ENCODE results near the gene ADAM30. TPM values are rescaled to one million over a fixed set of nuclear protein-coding genes. Genes with fewer than 3 reads are reported as not detected.

Gene ADAM30
- total RNA-seq, 1 experiment from 2014 or later = not detected

- no peak overlapping the region for H3K4me3 ChIP-seq (ENCODE audit: low read length)
- ATAC-seq (no peak), DNase-seq (no peak)
- no peaks in the 10 kb centered on the region for H3K79me2 ChIP-seq (ENCODE audit: low read length)
- ChIA-PET CTCF (no interaction called here), POLR2A (ENCODE audit: unreplicated experiment) (no interaction called here)
- H3K4me1 ChIP-seq (ENCODE audit: insufficient read depth, low read length) = no peaks in the 10 kb centered on the region
- intact Hi-C loops (cut with micrococcal nuclease) = no loop called here
- no peaks in the 10 kb centered on the region for H3K9me3 ChIP-seq (ENCODE audit: low read length)
- no TSS peak for BruUV-seq (replicated peaks)
- H3K27me3 ChIP-seq (ENCODE audit: low read length) = no peaks in the 10 kb centered on the region
- H4K20me1 ChIP-seq (ENCODE audit: low read length) = no peaks in the 10 kb centered on the region
- peaks cover 36% of the 10 kb centered on the region for H3K36me3 ChIP-seq (ENCODE audit: low read depth, low read length)
- H3K9ac ChIP-seq (ENCODE audit: low read length) = no peak overlapping the region
- TF ChIP-seq EZH2phosphoT487 (IDR thresholded peaks at IDR 0.05; ENCODE audit: borderline replicate concordance, low read length) (no peak), CTCF (conservative IDR thresholded peaks at IDR 0.05; ENCODE audit: low read depth, low read length) (no peak), EZH2 (IDR thresholded peaks at IDR 0.05; ENCODE audit: low read length, unreplicated experiment) (no peak)
- H2AFZ ChIP-seq (ENCODE audit: low read length) = no peak overlapping the region
- no peak overlapping the region for H3K4me2 ChIP-seq (ENCODE audit: low read length)
- H3F3A ChIP-seq (ENCODE audit: low read length, unreplicated experiment) = no peaks in the 10 kb centered on the region
- no peak overlapping the region for H3K27ac ChIP-seq (ENCODE audit: low read length)
- no peaks in the 10 kb centered on the region for H3K9me2 ChIP-seq (replicated peaks; ENCODE audit: low read length)
Observed at GRCh38 chr1:119940697-119941096, 44.4 kb upstream of the ADAM30 start.

GRCh38 chr1:119937198-119937597 lies 40.9 kb upstream of the ADAM30 start:
- POLR2A ChIA-PET (ENCODE audit: unreplicated experiment) = no interaction called here

More at GRCh38 chr1:119937198-119937597, 40.9 kb upstream of the ADAM30 start:
- Histone ChIP-seq H4K20me1 (ENCODE audit: low read length) (no peaks in the 10 kb centered on the region), H3K27me3 (ENCODE audit: low read length) (no peaks in the 10 kb centered on the region), H3K36me3 (ENCODE audit: low read depth, low read length) (peaks cover 68% of the 10 kb centered on the region), H3F3A (ENCODE audit: low read length, unreplicated experiment) (no peaks in the 10 kb centered on the region), H3K9me2 (replicated peaks; ENCODE audit: low read length) (no peaks in the 10 kb centered on the region), H3K9ac (ENCODE audit: low read length) (no peak overlapping the region), H3K79me2 (ENCODE audit: low read length) (no peaks in the 10 kb centered on the region), H3K9me3 (ENCODE audit: low read length) (no peaks in the 10 kb centered on the region; the same call in 1 of the 2 replicates), H3K4me3 (ENCODE audit: low read length) (no peak overlapping the region), H3K4me1 (ENCODE audit: insufficient read depth, low read length) (no peaks in the 10 kb centered on the region), H3K4me2 (ENCODE audit: low read length) (no peak overlapping the region), H3K27ac (ENCODE audit: low read length) (no peak overlapping the region), H2AFZ (ENCODE audit: low read length) (no peak overlapping the region)
- TF ChIP-seq EZH2 (IDR thresholded peaks at IDR 0.05; ENCODE audit: low read length, unreplicated experiment) = no peak
- no peak for TF ChIP-seq EZH2phosphoT487 (IDR thresholded peaks at IDR 0.05; ENCODE audit: borderline replicate concordance, low read length)
- no peak for TF ChIP-seq CTCF (conservative IDR thresholded peaks at IDR 0.05; ENCODE audit: low read depth, low read length)
- CTCF ChIA-PET = no interaction called here
- ATAC-seq (no peak), DNase-seq (no peak)
- intact Hi-C loops (cut with micrococcal nuclease) = no loop called here
- BruUV-seq (replicated peaks) = no TSS peak
